GM23338 (cell line): Measurements from ENCODE around the gene MAPKBP1. TPM values are rescaled to one million over a fixed set of nuclear protein-coding genes. Genes with fewer than 3 reads are reported as not detected.

Experiments used
- ATAC-seq: fragments of 200-7000 bp; cut with Tn5 transposase; 3 replicates; pipeline ENCODE4 v1.9.1; 2020
- DNase-seq: peaks from one replicate; pipeline ENCODE4 v3.0.0-alpha.2; 2015; ENCODE audit warnings: low spot score
- H2AFZ ChIP-seq: fragments of 200-600 bp; sonication (generic); 2 replicates; pipeline ENCODE4 v1.8.0; 2016; ENCODE audit warnings: antibody characterized with exemption, mild to moderate bottlenecking, moderate library complexity
- H3F3A ChIP-seq: fragments of 200-600 bp; sonication (generic); replicated peaks from 2 replicates; pipeline ENCODE4 v1.8.0; 2017; ENCODE audit warnings: antibody characterized with exemption, mixed run types, low read depth
- H3K27ac ChIP-seq: fragments of 200-600 bp; sonication (generic); 2 replicates; pipeline ENCODE4 v1.6.1; 2016; ENCODE audit warnings: low read depth
- H3K27me3 ChIP-seq: fragments of 200-600 bp; sonication (generic); 2 replicates; pipeline ENCODE4 v1.8.0; 2016; ENCODE audit warnings: mild to moderate bottlenecking, mixed run types, moderate library complexity; ENCODE audit not compliant: insufficient read depth
- H3K36me3 ChIP-seq: fragments of 200-600 bp; sonication (generic); 2 replicates; pipeline ENCODE4 v1.8.0; 2016; ENCODE audit warnings: mild to moderate bottlenecking; ENCODE audit not compliant: insufficient read depth
- H3K4me1 ChIP-seq: fragments of 200-600 bp; sonication (generic); 2 replicates; pipeline ENCODE4 v1.8.0; 2016; ENCODE audit warnings: mild to moderate bottlenecking, moderate library complexity; ENCODE audit not compliant: insufficient read depth
- H3K4me2 ChIP-seq: fragments of 200-600 bp; sonication (generic); 2 replicates; pipeline ENCODE4 v1.7.1; 2017; ENCODE audit warnings: mixed run types
- H3K4me3 ChIP-seq: fragments of 200-600 bp; sonication (generic); 2 replicates; pipeline ENCODE4 v1.6.1; 2016; ENCODE audit warnings: mixed run types
- H3K79me2 ChIP-seq: fragments of 200-600 bp; sonication (generic); replicated peaks from 2 replicates; pipeline ENCODE4 v1.8.0; 2017; ENCODE audit warnings: mild to moderate bottlenecking; ENCODE audit not compliant: insufficient read depth
- H3K9me2 ChIP-seq: fragments of 200-600 bp; sonication (generic); 2 replicates; pipeline ENCODE4 v1.8.0; 2017; ENCODE audit not compliant: insufficient read depth
- H4K20me1 ChIP-seq: fragments of 200-600 bp; sonication (generic); replicated peaks from 2 replicates; pipeline ENCODE4 v1.8.0; 2017; ENCODE audit warnings: mild to moderate bottlenecking; ENCODE audit not compliant: insufficient read depth
- H3K27ac Mint-ChIP-seq: 2 replicates; pipeline ENCODE4 v1.8.0; 2020; ENCODE audit warnings: inconsistent platforms, mild to moderate bottlenecking, moderate library complexity, mixed read lengths
- H3K27me3 Mint-ChIP-seq: 3 replicates; pipeline ENCODE4 v1.8.0; 2022; ENCODE audit warnings: low read depth, mild to moderate bottlenecking, moderate library complexity, mixed read lengths, inconsistent platforms; ENCODE audit not compliant: insufficient read depth, poor library complexity
- H3K36me3 Mint-ChIP-seq: 3 replicates; pipeline ENCODE4 v1.8.0; 2021; ENCODE audit warnings: low read depth, mild to moderate bottlenecking, inconsistent platforms, moderate library complexity, mixed read lengths
- H3K4me1 Mint-ChIP-seq: 3 replicates; pipeline ENCODE4 v1.8.0; 2020; ENCODE audit warnings: mild to moderate bottlenecking, inconsistent platforms, mixed read lengths
- H3K4me3 Mint-ChIP-seq: 3 replicates; pipeline ENCODE4 v1.8.0; 2021; ENCODE audit warnings: moderate library complexity, mild to moderate bottlenecking, inconsistent platforms, mixed read lengths
- H3K9me3 Mint-ChIP-seq: 3 replicates; pipeline ENCODE4 v1.8.0; 2020; ENCODE audit warnings: moderate library complexity, mild to moderate bottlenecking, inconsistent platforms, mixed read lengths
- CREB1 ChIP-seq: fragments of 250-450 bp; sonication (Bioruptor Pico); IDR thresholded peaks from 2 replicates; pipeline ENCODE4 v1.5.0; 2020; ENCODE audit warnings: low read depth, mild to moderate bottlenecking, moderate library complexity
- JUNB ChIP-seq: IDR thresholded peaks from one replicate; pipeline ENCODE4 v1.6.1; 2016; ENCODE audit warnings: antibody characterized with exemption; ENCODE audit not compliant: unreplicated experiment
- STAT1 ChIP-seq: IDR thresholded peaks from one replicate; pipeline ENCODE4 v1.6.1; 2016; ENCODE audit warnings: antibody characterized with exemption; ENCODE audit not compliant: unreplicated experiment
- ZNF114 ChIP-seq: fragments of 250-450 bp; sonication (Bioruptor Pico); IDR thresholded peaks from 2 replicates; pipeline ENCODE4 v1.5.0; 2020; ENCODE audit warnings: mild to moderate bottlenecking, moderate library complexity
- polyA plus RNA-seq: library from polyadenylated mRNA; unstranded; fragments of >200 nt; fragmentation: Nextera tagmentation; extraction: Ambion mirVana; gene quantifications from 2 replicates; pipeline ENCODE4 v1.2.1, GENCODE V29; 2016
- total RNA-seq: library from RNA; depleted of rRNA; stranded (reverse); fragments of >200 nt; shearing (Covaris generic); gene quantifications from 2 replicates; pipeline ENCODE4 v1.2.3, GENCODE V29; 2014
- TF ChIP-seq, protein P1 (sequence below), 2 experiments: fragments of 200-600 bp in 1 of 2; sonication (generic) in 1 of 2; conservative IDR thresholded peaks; 2 replicates each; pipeline versions ENCODE4 v1.5.1 to v1.6.1; 2016 to 2017; ENCODE audit warnings: antibody characterized with exemption in 2 of 2, low read depth in 2 of 2, mild to moderate bottlenecking in 2 of 2, moderate library complexity in 1 of 2
- TF ChIP-seq, protein P2 (sequence below): IDR thresholded peaks from 2 replicates; pipeline ENCODE4 v1.6.1; 2016; ENCODE audit warnings: antibody characterized with exemption
- TF ChIP-seq, protein P3 (sequence below): IDR thresholded peaks from one replicate; pipeline ENCODE4 v1.6.1; 2018; ENCODE audit warnings: antibody characterized with exemption; ENCODE audit not compliant: unreplicated experiment

MAPKBP1 gene
- total and polyA plus RNA-seq, 2 experiments from 2014 or later, result 1.9 to 8.9 TPM

DNA sequence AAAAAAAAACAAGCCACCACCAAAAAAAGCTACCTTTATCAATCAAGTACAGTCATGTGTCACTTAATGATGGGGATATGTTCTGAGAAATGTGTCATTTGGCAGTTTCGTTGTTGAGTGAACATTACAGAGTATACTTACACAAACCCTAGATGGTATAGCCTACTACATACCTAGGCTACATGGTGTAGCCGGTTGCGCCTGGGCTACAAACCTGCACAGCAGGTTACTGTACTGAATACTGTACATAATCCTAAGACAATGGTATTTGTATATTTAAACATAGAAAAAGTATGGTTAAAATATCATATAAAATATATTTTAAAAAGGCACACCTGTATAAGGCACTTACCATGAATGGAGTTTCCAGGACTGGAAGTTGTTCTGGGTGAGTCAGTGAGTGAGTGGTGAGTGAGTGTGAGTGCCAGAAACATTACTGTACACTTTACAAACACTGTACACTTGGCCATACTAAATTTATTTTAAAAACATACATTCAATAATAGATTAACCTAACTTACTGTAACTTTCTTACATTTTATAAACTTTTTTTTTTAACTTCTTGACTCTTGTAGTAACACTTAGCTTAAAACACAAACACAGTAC, 27.7 kb downstream of the MAPKBP1 start:
- H3K27me3 ChIP-seq, result no peaks in the 10 kb centered on the region
- H2AFZ ChIP-seq, result no peak overlapping the region
- no peaks in the 10 kb centered on the region for H3K79me2 ChIP-seq
- Mint-ChIP-seq H3K27ac (no peak overlapping the region), H3K27me3 (peaks cover 3% of the 10 kb centered on the region), H3K9me3 (no peaks in the 10 kb centered on the region), H3K36me3 (no peaks in the 10 kb centered on the region), H3K4me1 (peaks cover 2% of the 10 kb centered on the region; the same call in 1 of the 3 replicates), H3K4me3 (no peak overlapping the region)
- H3K27ac ChIP-seq, result no peak overlapping the region
- H3K9me2 ChIP-seq, result no peaks in the 10 kb centered on the region
- no peaks in the 10 kb centered on the region; the same call in none of the 2 replicates for H4K20me1 ChIP-seq
- no peak overlapping the region for H3K4me2 ChIP-seq
- ATAC-seq, result no peak
- no peaks in the 10 kb centered on the region for H3F3A ChIP-seq
- no peak overlapping the region for H3K4me3 ChIP-seq
- DNase-seq, result no peak
- no peaks in the 10 kb centered on the region for H3K4me1 ChIP-seq
- no peaks in the 10 kb centered on the region for H3K36me3 ChIP-seq
- TF ChIP-seq, protein P1, sequence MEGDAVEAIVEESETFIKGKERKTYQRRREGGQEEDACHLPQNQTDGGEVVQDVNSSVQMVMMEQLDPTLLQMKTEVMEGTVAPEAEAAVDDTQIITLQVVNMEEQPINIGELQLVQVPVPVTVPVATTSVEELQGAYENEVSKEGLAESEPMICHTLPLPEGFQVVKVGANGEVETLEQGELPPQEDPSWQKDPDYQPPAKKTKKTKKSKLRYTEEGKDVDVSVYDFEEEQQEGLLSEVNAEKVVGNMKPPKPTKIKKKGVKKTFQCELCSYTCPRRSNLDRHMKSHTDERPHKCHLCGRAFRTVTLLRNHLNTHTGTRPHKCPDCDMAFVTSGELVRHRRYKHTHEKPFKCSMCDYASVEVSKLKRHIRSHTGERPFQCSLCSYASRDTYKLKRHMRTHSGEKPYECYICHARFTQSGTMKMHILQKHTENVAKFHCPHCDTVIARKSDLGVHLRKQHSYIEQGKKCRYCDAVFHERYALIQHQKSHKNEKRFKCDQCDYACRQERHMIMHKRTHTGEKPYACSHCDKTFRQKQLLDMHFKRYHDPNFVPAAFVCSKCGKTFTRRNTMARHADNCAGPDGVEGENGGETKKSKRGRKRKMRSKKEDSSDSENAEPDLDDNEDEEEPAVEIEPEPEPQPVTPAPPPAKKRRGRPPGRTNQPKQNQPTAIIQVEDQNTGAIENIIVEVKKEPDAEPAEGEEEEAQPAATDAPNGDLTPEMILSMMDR (conservative IDR thresholded peaks at IDR 0.05; ENCODE audit: low read depth in 2 of 2), result no peak
- no peak for TF ChIP-seq JUNB

DNA sequence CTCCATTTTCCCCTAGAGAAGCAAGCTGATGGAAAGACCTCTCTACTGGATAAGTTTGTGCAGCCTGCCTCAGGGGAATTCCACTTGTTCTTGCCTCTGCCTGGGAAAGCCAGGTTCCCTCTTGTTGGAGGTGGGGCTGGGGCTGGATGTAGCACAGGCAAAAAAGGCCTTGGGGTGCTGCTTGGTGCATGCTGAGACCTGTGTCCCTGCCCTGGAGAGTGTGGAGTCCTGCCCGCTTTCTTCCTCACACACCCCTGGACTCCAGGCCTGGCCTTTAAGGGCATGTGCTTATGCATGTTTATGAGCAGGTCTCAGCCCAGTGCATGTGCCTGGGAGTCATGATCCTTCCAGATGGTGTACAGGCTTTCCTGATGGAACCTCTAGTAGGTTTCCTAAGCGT, 30.1 kb downstream of the MAPKBP1 start:
- Histone ChIP-seq H3K4me2 (no peak overlapping the region), H3K27me3 (no peaks in the 10 kb centered on the region), H3K4me1 (no peaks in the 10 kb centered on the region), H3K27ac (no peak overlapping the region), H2AFZ (no peak overlapping the region), H3K9me2 (no peaks in the 10 kb centered on the region), H3K79me2 (no peaks in the 10 kb centered on the region), H4K20me1 (no peaks in the 10 kb centered on the region; the same call in 1 of the 2 replicates), H3F3A (no peaks in the 10 kb centered on the region), H3K4me3 (no peak overlapping the region), H3K36me3 (no peaks in the 10 kb centered on the region)
- ATAC-seq, result no peak
- peak overlapping the region; percentile 84 for H3K27ac Mint-ChIP-seq
- no peaks in the 10 kb centered on the region; the same call in 2 of the 3 replicates for H3K9me3 Mint-ChIP-seq
- no peak overlapping the region for H3K4me3 Mint-ChIP-seq
- H3K27me3 Mint-ChIP-seq, result peaks cover 3% of the 10 kb centered on the region
- H3K36me3 Mint-ChIP-seq, result no peaks in the 10 kb centered on the region
- peaks cover 6% of the 10 kb centered on the region for H3K4me1 Mint-ChIP-seq
- no peak for DNase-seq
- no peak for TF ChIP-seq ZNF114 (CRISPR knock-in tag)
- TF ChIP-seq, protein P2, sequence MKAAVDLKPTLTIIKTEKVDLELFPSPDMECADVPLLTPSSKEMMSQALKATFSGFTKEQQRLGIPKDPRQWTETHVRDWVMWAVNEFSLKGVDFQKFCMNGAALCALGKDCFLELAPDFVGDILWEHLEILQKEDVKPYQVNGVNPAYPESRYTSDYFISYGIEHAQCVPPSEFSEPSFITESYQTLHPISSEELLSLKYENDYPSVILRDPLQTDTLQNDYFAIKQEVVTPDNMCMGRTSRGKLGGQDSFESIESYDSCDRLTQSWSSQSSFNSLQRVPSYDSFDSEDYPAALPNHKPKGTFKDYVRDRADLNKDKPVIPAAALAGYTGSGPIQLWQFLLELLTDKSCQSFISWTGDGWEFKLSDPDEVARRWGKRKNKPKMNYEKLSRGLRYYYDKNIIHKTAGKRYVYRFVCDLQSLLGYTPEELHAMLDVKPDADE, result no peak
- TF ChIP-seq, protein P3, sequence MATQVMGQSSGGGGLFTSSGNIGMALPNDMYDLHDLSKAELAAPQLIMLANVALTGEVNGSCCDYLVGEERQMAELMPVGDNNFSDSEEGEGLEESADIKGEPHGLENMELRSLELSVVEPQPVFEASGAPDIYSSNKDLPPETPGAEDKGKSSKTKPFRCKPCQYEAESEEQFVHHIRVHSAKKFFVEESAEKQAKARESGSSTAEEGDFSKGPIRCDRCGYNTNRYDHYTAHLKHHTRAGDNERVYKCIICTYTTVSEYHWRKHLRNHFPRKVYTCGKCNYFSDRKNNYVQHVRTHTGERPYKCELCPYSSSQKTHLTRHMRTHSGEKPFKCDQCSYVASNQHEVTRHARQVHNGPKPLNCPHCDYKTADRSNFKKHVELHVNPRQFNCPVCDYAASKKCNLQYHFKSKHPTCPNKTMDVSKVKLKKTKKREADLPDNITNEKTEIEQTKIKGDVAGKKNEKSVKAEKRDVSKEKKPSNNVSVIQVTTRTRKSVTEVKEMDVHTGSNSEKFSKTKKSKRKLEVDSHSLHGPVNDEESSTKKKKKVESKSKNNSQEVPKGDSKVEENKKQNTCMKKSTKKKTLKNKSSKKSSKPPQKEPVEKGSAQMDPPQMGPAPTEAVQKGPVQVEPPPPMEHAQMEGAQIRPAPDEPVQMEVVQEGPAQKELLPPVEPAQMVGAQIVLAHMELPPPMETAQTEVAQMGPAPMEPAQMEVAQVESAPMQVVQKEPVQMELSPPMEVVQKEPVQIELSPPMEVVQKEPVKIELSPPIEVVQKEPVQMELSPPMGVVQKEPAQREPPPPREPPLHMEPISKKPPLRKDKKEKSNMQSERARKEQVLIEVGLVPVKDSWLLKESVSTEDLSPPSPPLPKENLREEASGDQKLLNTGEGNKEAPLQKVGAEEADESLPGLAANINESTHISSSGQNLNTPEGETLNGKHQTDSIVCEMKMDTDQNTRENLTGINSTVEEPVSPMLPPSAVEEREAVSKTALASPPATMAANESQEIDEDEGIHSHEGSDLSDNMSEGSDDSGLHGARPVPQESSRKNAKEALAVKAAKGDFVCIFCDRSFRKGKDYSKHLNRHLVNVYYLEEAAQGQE, result no peak
- TF ChIP-seq, protein P1 (conservative IDR thresholded peaks at IDR 0.05; ENCODE audit: low read depth in 2 of 2), result no peak
- no peak for TF ChIP-seq CREB1
- no peak for TF ChIP-seq STAT1
